Peyer's patch (tissue), 4 donors: Measurements from ENCODE around the gene IL16.

ENCODE experiments used
- CTCF ChIP-seq, 6 experiments: fragments of 450-650 bp in 4 of 6; fragments of 200-600 bp in 2 of 6; sonication (generic) in 1 of 6; IDR thresholded peaks; one replicate each; pipeline ENCODE4 v1.5.1; 2017 to 2019; ENCODE audit warnings: antibody characterized with exemption in 6 of 6, mild to moderate bottlenecking in 3 of 6, moderate library complexity in 1 of 6
- POLR2A ChIP-seq, 2 donors: fragments of 450-650 bp; IDR thresholded peaks; one replicate each; pipeline ENCODE4 v1.5.1; 2017; ENCODE audit warnings: antibody characterized with exemption in 2 of 2, mild to moderate bottlenecking in 2 of 2, moderate library complexity in 2 of 2

GRCh38 chr15:81261172-81261811 is 64.6 kb downstream of the IL16 start:
- TF ChIP-seq CTCF (IDR thresholded peaks at IDR 0.05), result no peak
- no peak for TF ChIP-seq POLR2A (IDR thresholded peaks at IDR 0.05)
